Stimulated activated CD8-positive, alpha-beta memory T cell treated with anti-CD3 and anti-CD28 coated beads, Interleukin-12 subunit alpha, Interleukin-12 subunit beta, amount 100 ng/mL, for 4 hours (primary cell): ENCODE data around the gene PDIA2.
"Not testable (repeated sequence)": the region's sequence is repeated elsewhere in the genome, so short reads cannot be mapped to it uniquely, and the experiment has no call there.

Experiments used
- DNase-seq: peaks from one replicate; pipeline ENCODE4 v3.0.0-alpha.2; 2020; ENCODE audit warnings: low read depth

Gene PDIA2

GRCh38 chr16:264440-264951 is 18.5 kb upstream of the PDIA2 start:
- no peak for DNase-seq

- DNase-seq = no peak
Observed at GRCh38 chr16:265002-265529, 17.9 kb upstream of the PDIA2 start.

- DNase-seq = no peak
Observed at GRCh38 chr16:265711-266110, 17.3 kb upstream of the PDIA2 start.

- no peak for DNase-seq
Observed at GRCh38 chr16:266258-267164, 16.5 kb upstream of the PDIA2 start.

GRCh38 chr16:267562-267961 is 15.4 kb upstream of the PDIA2 start:
- DNase-seq = not testable (repeated sequence)

GRCh38 chr16:268141-269053 is 14.6 kb upstream of the PDIA2 start:
- DNase-seq = no peak

GRCh38 chr16:269061-269796 is 13.7 kb upstream of the PDIA2 start:
- DNase-seq = no peak

- no peak for DNase-seq
Observed at GRCh38 chr16:270381-271255, 12.3 kb upstream of the PDIA2 start.

GRCh38 chr16:272633-273546 is 10.1 kb upstream of the PDIA2 start:
- no peak for DNase-seq

GRCh38 chr16:273547-274421 is 9.2 kb upstream of the PDIA2 start:
- no peak for DNase-seq

- no peak for DNase-seq
Observed at GRCh38 chr16:275041-275641, 7.8 kb upstream of the PDIA2 start.

GRCh38 chr16:275786-276232 is 7.2 kb upstream of the PDIA2 start, which contains the start of gene RGS11:
TSS of gene RGS11 (minus strand) at chr16:275944. CDS start at chr16:275911, 33 bp downstream.
- DNase-seq = no peak

GRCh38 chr16:276426-277077 is 6.4 kb upstream of the PDIA2 start:
- DNase-seq = no peak

- no peak for DNase-seq
Observed at GRCh38 chr16:278863-279366, 4.0 kb upstream of the PDIA2 start.

- no peak for DNase-seq
Observed at GRCh38 chr16:279531-279930, 3.4 kb upstream of the PDIA2 start.

- no peak for DNase-seq
Observed at GRCh38 chr16:280005-280460, 2.9 kb upstream of the PDIA2 start.

- DNase-seq = no peak
Observed at GRCh38 chr16:280552-280951, 2.4 kb upstream of the PDIA2 start, which contains the start of gene ARHGDIG. TSS of gene ARHGDIG (plus strand) at chr16:280591. CDS start at chr16:280681, 90 bp downstream.
